GM23248 (cell line): ENCODE data around the gene DRC1. TPM values are rescaled to one million over a fixed set of nuclear protein-coding genes. Genes with fewer than 3 reads are reported as not detected.

Experiments used
- DNase-seq: peaks from one replicate; pipeline ENCODE4 v3.0.0-alpha.2; 2015
- H2AFZ ChIP-seq: fragments of 200-600 bp; sonication (generic); 2 replicates; pipeline ENCODE4 v1.6.1; 2016; ENCODE audit warnings: antibody characterized with exemption
- H3F3A ChIP-seq: fragments of 200-600 bp; sonication (generic); 2 replicates; pipeline ENCODE4 v1.6.1; 2016; ENCODE audit warnings: mild to moderate bottlenecking, antibody characterized with exemption, mixed run types; ENCODE audit not compliant: insufficient read depth
- H3K27ac ChIP-seq: fragments of 200-600 bp; sonication (generic); 2 replicates; pipeline ENCODE4 v1.5.1; 2016; ENCODE audit warnings: mild to moderate bottlenecking
- H3K27me3 ChIP-seq: fragments of 200-600 bp; sonication (generic); replicated peaks from 2 replicates; pipeline ENCODE4 v1.6.1; 2016; ENCODE audit warnings: mild to moderate bottlenecking; ENCODE audit not compliant: insufficient read depth
- H3K36me3 ChIP-seq: fragments of 200-600 bp; sonication (generic); 2 replicates; pipeline ENCODE4 v1.6.1; 2016; ENCODE audit warnings: low read depth, mild to moderate bottlenecking
- H3K4me1 ChIP-seq: fragments of 200-600 bp; sonication (generic); 2 replicates; pipeline ENCODE4 v1.6.1; 2016; ENCODE audit warnings: mild to moderate bottlenecking; ENCODE audit not compliant: insufficient read depth
- H3K4me2 ChIP-seq: fragments of 200-600 bp; sonication (generic); one replicate; pipeline ENCODE4 v1.6.1; 2016; ENCODE audit warnings: mild to moderate bottlenecking; ENCODE audit not compliant: unreplicated experiment
- H3K4me3 ChIP-seq: fragments of 200-600 bp; sonication (generic); 2 replicates; pipeline ENCODE4 v1.5.1; 2016; ENCODE audit warnings: mild to moderate bottlenecking
- H3K79me2 ChIP-seq: fragments of 200-600 bp; sonication (generic); 2 replicates; pipeline ENCODE4 v1.6.1; 2016; ENCODE audit warnings: mild to moderate bottlenecking; ENCODE audit not compliant: insufficient read depth
- H3K9ac ChIP-seq: fragments of 200-600 bp; sonication (generic); 2 replicates; pipeline ENCODE4 v1.6.1; 2016; ENCODE audit warnings: mild to moderate bottlenecking
- H3K9me2 ChIP-seq: fragments of 200-600 bp; sonication (generic); 2 replicates; pipeline ENCODE4 v1.6.1; 2016; ENCODE audit warnings: mixed run types, mild to moderate bottlenecking, moderate library complexity; ENCODE audit not compliant: insufficient read depth
- H3K9me3 ChIP-seq: fragments of 200-600 bp; sonication (generic); one replicate; pipeline ENCODE4 v1.6.1; 2017; ENCODE audit warnings: low read depth
- H4K20me1 ChIP-seq: fragments of 200-600 bp; sonication (generic); 2 replicates; pipeline ENCODE4 v1.6.0; 2016; ENCODE audit not compliant: insufficient read depth
- EZH2 ChIP-seq: fragments of 200-600 bp; sonication (generic); IDR thresholded peaks from 2 replicates; pipeline ENCODE4 v1.6.1; 2018; ENCODE audit warnings: antibody characterized with exemption, mild to moderate bottlenecking; ENCODE audit not compliant: insufficient read depth, poor library complexity, severe bottlenecking
- EZH2phosphoT487 ChIP-seq: fragments of 200-600 bp; sonication (generic); IDR thresholded peaks from 2 replicates; pipeline ENCODE4 v1.6.1; 2018; ENCODE audit warnings: antibody characterized with exemption, moderate library complexity, mild to moderate bottlenecking, low read depth; ENCODE audit not compliant: insufficient read depth
- WGBS, 2 experiments: methylation state at CpG; one replicate each; pipeline ENCODE4 v1.1.6; 2015 to 2017; ENCODE audit warnings: low lambda C conversion rate in 2 of 2, low coverage in 1 of 2; ENCODE audit errors: missing lambda C conversion rate in 2 of 2; 5-methylcytosine and 5-hydroxymethylcytosine counted together
- in situ Hi-C: fragments of 300-500 bp; cut with MboI; formaldehyde crosslinking; loops from 2 replicates; pipeline ENCODE4 v1.15.0; 2020
- polyA plus RNA-seq: library from polyadenylated mRNA; unstranded; fragments of >200 nt; fragmentation: Nextera tagmentation; extraction: Ambion mirVana; gene quantifications from 2 replicates; pipeline ENCODE4 v1.2.1, GENCODE V29; 2016
- total RNA-seq: library from RNA; depleted of rRNA; stranded (reverse); fragments of >200 nt; shearing (Covaris generic); gene quantifications from 2 replicates; pipeline ENCODE4 v1.2.3, GENCODE V29; 2014

Gene DRC1
- total and polyA plus RNA-seq, 2 experiments from 2014 or later: not detected

DNA sequence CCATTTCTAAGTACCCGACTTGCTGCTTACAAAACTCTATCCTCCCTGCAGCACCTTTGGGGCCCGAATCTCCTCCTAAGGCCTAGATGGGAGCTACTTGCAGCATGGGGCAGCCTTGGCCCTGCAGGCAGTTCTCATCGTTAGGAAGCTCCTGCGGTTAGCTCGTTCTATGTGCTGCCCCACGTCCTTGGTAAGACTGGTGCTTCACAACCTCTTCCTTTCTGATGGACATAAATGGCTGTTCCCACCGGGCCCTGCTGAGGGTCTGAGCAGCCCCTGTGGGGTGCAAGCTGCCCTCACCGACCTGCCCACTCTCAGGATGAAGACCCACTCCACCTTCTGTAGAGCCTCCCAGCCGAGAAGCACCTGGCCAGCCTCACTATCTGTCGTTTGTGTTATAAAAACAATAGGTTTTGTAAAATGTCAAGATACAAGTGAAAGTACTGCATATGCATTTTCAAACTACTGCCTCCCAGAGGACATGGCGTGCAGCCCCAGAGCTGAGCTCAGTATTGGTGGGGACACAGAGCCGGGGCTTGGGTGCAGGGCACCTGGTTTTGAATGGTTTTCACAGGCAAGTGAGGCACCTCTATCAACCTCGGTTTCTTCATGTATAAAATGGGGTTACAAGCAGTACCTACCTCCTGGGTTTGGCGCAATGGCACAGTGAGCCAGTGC lies 56.8 kb downstream of the DRC1 start:
- Histone ChIP-seq H3K79me2 (no peaks in the 10 kb centered on the region), H3K4me3 (no peak overlapping the region), H2AFZ (no peak overlapping the region), H3K27me3 (no peaks in the 10 kb centered on the region), H3K9me2 (no peaks in the 10 kb centered on the region), H3K9me3 (no peaks in the 10 kb centered on the region), H3K4me1 (peaks cover 10% of the 10 kb centered on the region), H3K9ac (no peak overlapping the region), H3K27ac (no peak overlapping the region), H3K4me2 (no peak overlapping the region), H3F3A (no peaks in the 10 kb centered on the region), H4K20me1 (no peaks in the 10 kb centered on the region), H3K36me3 (no peaks in the 10 kb centered on the region)
- TF ChIP-seq EZH2phosphoT487: no peak
- TF ChIP-seq EZH2: no peak
- in situ Hi-C loops: no loop called here
- WGBS, 2 experiments: 59 to 62% methylated on average over 14 of the region's 14 CpGs
- DNase-seq: no peak

DNA sequence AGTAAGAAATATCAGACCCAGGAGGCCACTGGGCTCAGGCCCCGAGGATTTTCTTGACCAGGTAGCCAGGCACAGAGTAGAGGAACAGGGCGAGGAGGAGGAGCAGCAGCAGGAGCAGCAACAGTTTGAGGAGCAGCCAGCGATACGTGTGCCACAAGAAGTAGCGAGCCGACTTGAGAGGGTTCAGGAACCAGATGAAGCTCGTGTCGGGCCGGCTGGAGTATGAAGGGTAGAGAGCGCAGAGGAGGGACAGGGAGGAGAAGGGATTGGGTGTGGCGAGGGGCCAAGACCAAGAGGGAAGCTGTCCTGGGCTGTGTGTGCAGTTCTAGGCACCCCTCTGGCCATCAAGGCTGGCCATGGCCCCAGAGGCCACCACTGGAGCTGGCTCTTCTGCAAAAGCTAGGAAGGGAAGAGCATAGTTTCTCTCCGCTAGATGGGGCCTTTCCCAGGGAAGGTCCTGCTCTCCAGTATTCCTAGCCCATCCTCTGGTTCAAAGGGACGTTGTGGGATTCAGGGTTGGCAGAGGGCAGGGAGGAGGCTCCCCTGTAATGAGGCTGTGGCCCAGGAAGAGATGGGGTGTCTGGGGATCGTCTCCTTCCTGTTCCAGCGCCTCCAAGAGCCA lies 58.4 kb downstream of the DRC1 start:
- DNase-seq: peak; percentile 20
- no peak for TF ChIP-seq EZH2
- Histone ChIP-seq H3F3A (no peaks in the 10 kb centered on the region), H3K27me3 (no peaks in the 10 kb centered on the region), H4K20me1 (no peaks in the 10 kb centered on the region), H2AFZ (no peak overlapping the region), H3K4me1 (peaks cover 10% of the 10 kb centered on the region), H3K27ac (no peak overlapping the region), H3K9me3 (no peaks in the 10 kb centered on the region), H3K36me3 (no peaks in the 10 kb centered on the region), H3K9me2 (no peaks in the 10 kb centered on the region), H3K4me2 (no peak overlapping the region), H3K79me2 (no peaks in the 10 kb centered on the region), H3K4me3 (no peak overlapping the region), H3K9ac (no peak overlapping the region)
- 74 to 76% methylated on average over 14 to 15 of the region's 15 CpGs for WGBS, 2 experiments
- in situ Hi-C loops: no loop called here

DNA sequence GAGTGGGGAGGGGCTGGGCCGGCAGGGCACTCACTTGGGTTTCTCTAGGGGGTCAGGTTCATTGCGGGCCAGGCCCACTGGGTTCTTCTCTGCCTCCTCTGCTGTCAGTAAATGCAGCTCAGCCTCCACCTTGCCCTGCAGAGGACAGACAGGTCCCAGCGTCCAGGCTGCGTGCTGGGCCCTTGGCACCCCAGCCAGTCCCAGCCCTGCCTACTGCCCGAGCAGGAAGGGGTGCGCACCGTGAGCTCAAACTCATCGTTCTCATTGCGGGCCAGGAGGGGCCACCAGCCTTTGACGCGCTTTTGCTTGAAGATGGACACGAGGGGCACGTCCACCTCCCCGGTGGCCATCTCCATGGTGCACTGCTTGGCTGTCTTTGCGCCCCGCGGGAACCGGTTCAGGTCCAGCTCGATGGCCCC lies 58.9 kb downstream of the DRC1 start:
- TF ChIP-seq EZH2phosphoT487: no peak
- no peak for TF ChIP-seq EZH2
- Histone ChIP-seq H3K9me3 (no peaks in the 10 kb centered on the region), H3K9ac (no peak overlapping the region), H3K36me3 (no peaks in the 10 kb centered on the region), H3K9me2 (no peaks in the 10 kb centered on the region), H3K4me3 (no peak overlapping the region), H3K27ac (no peak overlapping the region), H3K79me2 (no peaks in the 10 kb centered on the region), H3F3A (no peaks in the 10 kb centered on the region), H2AFZ (no peak overlapping the region), H4K20me1 (no peaks in the 10 kb centered on the region), H3K27me3 (no peaks in the 10 kb centered on the region), H3K4me1 (peaks cover 10% of the 10 kb centered on the region), H3K4me2 (no peak overlapping the region)
- 81 to 84% methylated on average over 16 to 17 of the region's 19 CpGs for WGBS, 2 experiments
- in situ Hi-C loops: no loop called here
- DNase-seq: no peak

DNA sequence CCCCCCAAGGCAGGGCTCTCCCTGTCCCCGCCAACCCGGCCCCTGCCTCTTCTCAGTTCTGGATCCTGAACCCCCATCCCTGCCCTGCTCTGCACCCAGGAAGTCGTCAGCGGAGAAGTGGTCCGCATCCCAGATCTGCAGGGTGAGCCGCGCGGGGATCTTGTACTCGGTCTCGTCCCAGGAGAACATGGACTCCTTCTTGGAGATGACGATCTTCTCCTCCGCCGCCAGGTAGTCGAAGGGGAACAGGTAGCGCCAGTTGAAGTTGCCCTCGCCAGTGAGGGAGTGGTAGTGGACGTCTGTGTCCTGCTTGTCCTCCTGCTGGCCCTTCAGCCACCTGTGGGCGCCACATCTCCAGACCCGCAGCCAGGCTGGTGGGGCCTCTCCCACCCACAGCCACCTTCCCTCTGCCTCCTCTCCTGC lies 59.9 kb downstream of the DRC1 start:
- in situ Hi-C loops: no loop called here
- H3K4me2 ChIP-seq: no peak overlapping the region

More for the DNA sequence above, 59.9 kb downstream of the DRC1 start:
- H3K27me3 ChIP-seq: no peaks in the 10 kb centered on the region
- no peak overlapping the region for H3K9ac ChIP-seq
- no peaks in the 10 kb centered on the region for H3K36me3 ChIP-seq
- H3K79me2 ChIP-seq: no peaks in the 10 kb centered on the region
- no peaks in the 10 kb centered on the region for H3K9me3 ChIP-seq
- no peaks in the 10 kb centered on the region for H4K20me1 ChIP-seq
- H3K4me1 ChIP-seq: peaks cover 10% of the 10 kb centered on the region
- no peak for DNase-seq
- H3F3A ChIP-seq: no peaks in the 10 kb centered on the region
- no peak overlapping the region for H3K4me3 ChIP-seq
- no peak overlapping the region for H2AFZ ChIP-seq
- 90 to 92% methylated on average over 13 to 19 of the region's 19 CpGs for WGBS, 2 experiments
- no peaks in the 10 kb centered on the region for H3K9me2 ChIP-seq
- no peak for TF ChIP-seq EZH2phosphoT487
- no peak for TF ChIP-seq EZH2
- H3K27ac ChIP-seq: no peak overlapping the region
